GM18507 (cell line): ENCODE results near the gene KLK12.

Experiments
- DNase-seq: peaks from one replicate; pipeline ENCODE4 v3.0.0; 2011; ENCODE audit warnings: low read depth; ENCODE audit not compliant: insufficient read length; ENCODE audit errors: extremely low spot score
- FAIRE-seq: peaks from 2 replicates; lab custom pipeline; 2011; peaks lifted over from hg19 to GRCh38; lab: Jason Lieb, UNC

KLK12 gene

DNA sequence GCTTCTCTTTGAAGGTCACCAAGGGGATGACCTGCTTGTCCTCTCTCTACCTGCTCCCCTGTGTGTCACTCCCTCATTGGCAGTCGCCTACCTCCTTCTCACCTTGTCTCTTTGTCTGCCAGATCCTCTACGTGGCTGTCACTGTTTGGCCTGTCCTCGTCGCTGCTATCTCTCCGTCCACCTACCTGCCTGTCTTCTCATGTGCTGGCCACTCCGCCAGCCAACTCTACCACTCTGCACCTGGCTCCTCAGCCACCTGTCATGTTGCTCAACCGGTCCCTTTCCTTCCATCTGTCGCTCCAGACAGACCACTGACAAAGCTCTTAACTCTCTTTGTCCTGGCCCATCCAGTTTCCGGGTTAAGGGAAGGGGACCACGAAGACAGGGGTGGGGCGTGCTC, at the start of gene KLK12:
KLK12 (minus strand) TSS at position 299 of the 400 bp plus-strand sequence. CDS start 381 bp downstream, outside the sequence.
- no peak for FAIRE-seq
- no peak for DNase-seq

- DNase-seq (no peak), FAIRE-seq (no peak)
Measured at GRCh38 chr19:51084505-51084904, 49.7 kb upstream of the KLK12 start.

- FAIRE-seq = no peak
Measured at GRCh38 chr19:51083783-51084182, 49.0 kb upstream of the KLK12 start.

GRCh38 chr19:51083181-51083580, 48.4 kb upstream of the KLK12 start:
- FAIRE-seq = no peak
- no peak for DNase-seq

More at GRCh38 chr19:51083783-51084182, 49.0 kb upstream of the KLK12 start:
- no peak for DNase-seq

DNA sequence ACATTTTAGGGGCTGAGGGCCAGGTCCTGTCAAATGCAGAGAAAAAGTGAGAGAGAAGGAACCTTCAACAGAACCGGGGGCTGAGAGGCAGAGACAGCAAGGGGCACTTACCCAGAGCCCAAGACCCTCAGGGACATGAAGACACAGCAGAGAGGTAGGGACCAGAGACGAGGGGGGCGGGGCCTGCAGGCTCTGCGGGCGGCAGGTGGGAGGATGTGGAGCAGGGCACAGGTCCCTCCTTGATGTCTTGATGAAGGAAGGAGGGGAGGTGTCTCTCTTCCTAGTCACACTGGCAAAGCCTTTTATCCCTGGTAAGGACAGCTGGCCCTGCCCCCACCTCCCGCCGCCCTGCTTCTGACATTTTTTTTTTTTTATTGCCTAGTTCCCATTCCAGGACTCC, 47.8 kb upstream of the KLK12 start, which contains the start of gene KLK14:
KLK14 (minus strand) TSS at position 277 of the 400 bp plus-strand sequence; CDS start at position 4, 273 bp downstream.
- DNase-seq = no peak
- no peak for FAIRE-seq

- FAIRE-seq (no peak), DNase-seq (no peak)
Measured at GRCh38 chr19:51081476-51081875, 46.7 kb upstream of the KLK12 start.

- FAIRE-seq (no peak), DNase-seq (no peak)
Measured at GRCh38 chr19:51079481-51080110, 44.8 kb upstream of the KLK12 start.

- no peak for FAIRE-seq
- DNase-seq = no peak
Measured at GRCh38 chr19:51078731-51079130, 43.9 kb upstream of the KLK12 start.

DNA sequence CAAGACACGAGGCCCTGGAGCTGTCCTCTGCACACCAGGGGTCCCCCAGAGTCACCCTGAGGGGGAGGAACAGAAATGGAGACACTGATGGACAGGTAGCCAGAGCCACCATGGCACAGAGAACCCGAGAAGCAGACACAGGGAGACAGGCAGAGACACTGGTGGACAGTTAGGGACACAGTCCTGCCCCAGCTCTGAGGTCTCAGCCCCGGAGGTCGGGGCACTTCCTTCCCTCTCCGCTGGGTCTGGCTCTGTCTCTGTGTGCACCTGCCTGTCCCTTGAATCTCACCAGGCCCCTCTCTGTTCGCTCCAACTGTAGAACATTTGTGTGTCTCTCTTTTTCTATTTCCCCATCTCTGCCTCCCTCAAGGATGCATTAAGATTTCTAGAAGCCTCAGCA, 43.3 kb upstream of the KLK12 start:
- FAIRE-seq (no peak), DNase-seq (no peak)

DNA sequence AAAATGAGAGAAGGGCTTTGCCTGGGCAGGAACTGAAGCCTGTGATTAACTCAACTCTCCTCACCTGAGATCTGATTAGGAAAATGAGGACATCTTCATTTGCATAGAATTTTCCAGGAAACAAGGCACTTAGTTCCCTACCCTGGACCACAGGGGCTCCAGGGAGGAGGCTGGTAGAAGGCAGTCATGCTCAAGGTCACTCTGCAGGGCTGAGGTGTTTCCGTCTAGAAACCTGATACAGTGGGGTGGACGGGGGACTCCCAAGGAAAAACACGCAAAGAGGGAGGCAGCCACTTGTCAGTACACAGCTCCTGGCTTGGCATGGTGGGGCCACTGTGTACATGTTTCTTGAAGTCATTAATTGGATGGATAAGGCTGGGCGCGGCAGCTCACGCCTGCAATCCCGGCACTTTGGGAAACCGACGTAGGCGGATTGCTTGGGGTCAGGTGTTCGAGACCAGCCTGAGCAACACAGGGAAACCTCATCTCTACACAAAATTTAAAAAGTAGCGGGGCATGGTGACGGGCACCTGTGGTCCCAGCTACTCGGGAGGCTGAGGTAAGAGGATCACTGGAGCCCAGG, 41.9 kb upstream of the KLK12 start:
- FAIRE-seq = no peak
- DNase-seq = no peak

GRCh38 chr19:51075998-51076397, 41.2 kb upstream of the KLK12 start:
- FAIRE-seq (no peak), DNase-seq (no peak)

DNA sequence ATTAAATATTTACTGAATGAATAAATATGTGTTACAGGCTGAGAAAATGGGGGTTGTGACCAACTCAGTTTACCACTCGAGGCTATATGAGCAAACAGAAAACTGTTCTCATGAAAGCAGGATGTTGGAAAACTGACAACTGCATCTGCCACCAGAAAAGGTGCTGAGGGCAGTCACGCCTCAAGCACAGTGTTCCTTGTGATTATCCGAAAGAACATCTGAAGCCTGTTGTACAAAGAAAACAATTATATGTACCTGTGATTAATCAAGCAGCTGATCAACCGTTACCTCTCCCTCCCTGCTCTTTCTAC, 36.2 kb upstream of the KLK12 start:
- FAIRE-seq (no peak), DNase-seq (no peak)

GRCh38 chr19:51070334-51071094, 35.7 kb upstream of the KLK12 start:
- FAIRE-seq = no peak
- DNase-seq = no peak

DNA sequence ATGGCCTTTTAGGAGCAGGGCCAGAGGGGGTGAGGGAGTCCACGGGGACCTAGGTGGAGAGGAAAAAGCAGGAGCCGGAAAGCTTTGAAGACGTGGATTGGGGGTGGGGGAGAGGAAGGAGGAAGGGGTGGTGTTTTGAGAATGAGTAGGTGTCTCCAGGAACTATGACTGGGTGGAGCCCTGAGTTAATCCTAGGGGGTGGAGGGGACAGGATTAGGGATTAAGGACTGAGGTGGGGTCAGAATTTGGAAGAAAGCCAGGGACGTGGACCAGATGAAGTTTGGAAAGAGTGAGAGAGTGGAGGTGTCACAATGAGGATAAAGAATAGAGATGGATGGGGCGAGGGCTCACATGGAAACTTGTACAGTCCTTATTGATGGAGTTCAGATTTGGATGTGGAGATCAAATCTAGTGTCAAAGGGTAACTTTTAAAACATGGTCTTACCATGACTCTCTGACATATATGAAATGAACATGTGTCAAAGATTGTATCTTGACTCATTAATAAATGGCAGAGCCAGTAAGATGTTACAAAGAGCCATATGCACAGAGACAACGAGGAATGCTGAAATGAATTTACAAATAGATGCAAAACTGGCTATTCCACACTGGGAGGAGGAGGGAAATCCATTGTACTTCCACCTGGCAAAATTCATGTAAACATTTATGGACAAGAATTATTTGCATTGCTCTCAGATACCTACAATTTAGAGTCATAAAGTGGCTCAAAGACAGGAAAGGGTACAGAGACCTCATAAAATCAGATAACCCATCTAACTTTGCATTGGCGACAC, 31.8 kb upstream of the KLK12 start:
- no peak for DNase-seq
- FAIRE-seq = no peak

DNA sequence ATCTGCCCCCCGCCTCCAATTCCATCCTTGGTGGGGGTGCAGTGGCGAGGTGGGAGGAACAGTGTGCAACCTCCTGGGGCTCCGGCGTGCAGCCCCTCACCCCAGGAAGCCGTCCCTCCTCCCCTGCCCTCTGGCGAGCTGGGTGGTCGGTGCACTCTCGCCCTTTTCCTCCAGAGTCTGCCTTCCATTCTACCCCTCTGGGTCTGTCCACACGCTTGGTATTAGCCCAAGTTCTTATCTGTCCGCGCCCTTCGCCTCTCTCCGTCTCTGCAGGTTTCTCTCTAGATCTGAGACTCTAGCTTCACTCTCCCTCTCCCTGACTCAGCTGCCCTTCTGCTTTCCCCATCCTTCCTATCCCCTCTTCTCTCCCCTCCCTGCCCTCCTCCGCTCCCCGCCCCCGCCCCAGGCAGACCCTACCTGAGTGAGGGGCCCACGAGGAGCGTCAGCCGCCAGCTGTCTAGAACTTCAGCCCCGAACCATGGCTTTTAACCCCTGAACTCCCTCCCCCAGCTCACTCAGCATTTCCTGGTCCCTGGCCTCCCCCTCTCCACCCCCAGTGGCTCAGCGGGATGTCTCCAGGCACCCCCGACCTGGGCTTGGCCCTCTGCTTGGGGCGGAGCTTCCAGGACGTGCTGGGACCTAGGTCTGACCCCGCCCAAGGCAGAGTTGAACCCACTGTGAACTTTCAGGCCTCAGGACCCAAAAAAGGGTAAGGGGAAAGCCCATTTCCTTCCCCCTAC, 30.6 kb upstream of the KLK12 start:
- no peak for DNase-seq
- no peak for FAIRE-seq

DNA sequence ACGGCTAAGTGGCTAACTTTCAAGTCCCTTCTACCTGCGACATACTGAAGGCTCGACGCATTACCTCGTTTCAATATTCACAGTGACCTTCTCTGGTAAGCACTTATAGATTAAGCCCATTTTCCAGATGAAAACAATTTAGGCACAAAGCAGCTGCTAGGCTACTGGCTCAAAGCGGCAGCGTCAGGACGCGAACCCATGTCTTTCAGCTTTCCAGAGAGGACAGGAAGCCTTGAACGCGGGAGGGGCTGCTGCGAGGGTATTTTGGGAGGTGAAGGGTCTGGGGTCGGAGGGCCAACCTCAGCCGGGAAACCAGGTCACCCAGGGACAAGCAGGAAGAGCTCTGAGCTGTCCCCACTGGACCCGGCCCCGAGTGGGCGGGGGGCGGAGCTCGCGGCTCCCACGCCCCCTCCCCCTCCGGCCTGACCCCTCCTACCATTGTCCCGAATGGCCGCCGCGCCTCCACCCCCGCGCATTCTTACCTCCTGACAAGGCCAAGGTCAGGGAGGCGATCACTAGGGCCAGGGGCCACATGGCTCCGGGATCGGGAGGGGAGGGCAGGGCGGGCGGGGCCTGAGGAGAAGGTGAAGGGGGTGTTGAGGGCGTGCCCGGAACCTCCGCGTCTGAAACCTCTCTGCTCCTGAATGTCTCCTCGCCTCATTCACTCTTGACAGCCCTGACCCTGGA, 29.9 kb upstream of the KLK12 start, which contains the start of gene KLK13:
KLK13 (minus strand) TSS at position 559 of the 687 bp plus-strand sequence; CDS start at position 534, 25 bp downstream.
- no peak for DNase-seq
- no peak for FAIRE-seq

DNA sequence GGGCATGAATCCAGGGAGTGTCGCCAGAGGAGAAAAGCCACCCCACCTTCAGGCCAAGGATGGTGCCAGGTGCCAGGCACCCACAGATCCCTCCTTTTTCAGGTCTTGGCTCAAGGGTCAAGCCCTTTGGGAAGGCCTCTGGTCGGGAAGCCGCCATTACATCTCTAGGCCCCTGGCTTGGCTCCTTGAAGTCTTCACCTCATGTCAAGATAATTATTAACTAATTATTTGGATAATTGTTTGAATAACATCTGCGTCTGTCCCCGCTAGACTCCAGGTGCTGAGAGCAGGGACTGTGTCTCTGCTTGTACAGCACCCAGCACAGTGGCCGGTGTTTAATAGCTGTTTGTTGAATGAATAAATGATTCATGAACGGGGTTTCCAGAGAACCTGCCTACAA, 28.9 kb upstream of the KLK12 start:
- FAIRE-seq (no peak), DNase-seq (no peak)

DNA sequence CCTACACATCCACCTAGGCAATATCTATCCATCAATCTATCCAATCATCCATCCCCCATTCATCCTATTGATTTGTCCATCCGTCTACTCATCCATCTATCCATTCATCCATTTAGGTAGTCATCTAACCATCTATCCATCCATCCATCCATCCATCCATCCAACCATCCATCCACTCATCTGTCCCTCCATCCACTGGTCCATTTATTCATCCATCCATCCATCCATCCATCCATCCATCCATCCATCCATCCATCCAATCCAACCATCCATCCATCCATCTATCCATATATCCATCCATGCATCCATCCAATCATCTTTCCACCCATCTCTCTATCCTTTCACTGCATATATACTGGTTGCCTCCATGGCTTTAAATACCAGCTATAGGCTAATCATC, 26.2 kb upstream of the KLK12 start:
- FAIRE-seq (no peak), DNase-seq (no peak)

- FAIRE-seq (no peak), DNase-seq (no peak)
Measured at GRCh38 chr19:51060336-51060735, 25.5 kb upstream of the KLK12 start.
